NCI-H2171 (cell line): ENCODE measurements around the gene C6orf89.
"Not testable (repeated sequence)": the region's sequence is repeated elsewhere in the genome, so short reads cannot be mapped to it uniquely, and the experiment has no call there.

Experiments
- DNase-seq: peaks from one replicate; lab custom pipeline; 2025; lab: John Stamatoyannopoulos, UW

Gene C6orf89

GRCh38 chr6:36888115-36888643 is 2.4 kb downstream of the C6orf89 start:
- DNase-seq, result no peak

GRCh38 chr6:36888654-36889481 is 3.1 kb downstream of the C6orf89 start:
- DNase-seq, result no peak

- no peak for DNase-seq
These were observed 4.4 kb downstream of the C6orf89 start for GRCh38 chr6:36890112-36890663.

- not testable (repeated sequence) for DNase-seq
These were observed 5.4 kb downstream of the C6orf89 start for GRCh38 chr6:36891153-36891552.

GRCh38 chr6:36893976-36894932 is 8.5 kb downstream of the C6orf89 start:
- DNase-seq, result no peak

GRCh38 chr6:36897609-36898008 is 11.9 kb downstream of the C6orf89 start:
- no peak for DNase-seq

- no peak for DNase-seq
These were observed 18.4 kb downstream of the C6orf89 start for GRCh38 chr6:36904114-36904513.

- no peak for DNase-seq
These were observed 19.2 kb downstream of the C6orf89 start for GRCh38 chr6:36904851-36905393.

GRCh38 chr6:36906539-36907325 is 21.0 kb downstream of the C6orf89 start:
- DNase-seq, result no peak

GRCh38 chr6:36907781-36908180 is 22.0 kb downstream of the C6orf89 start:
- no peak for DNase-seq

- DNase-seq, result no peak
These were observed 23.0 kb downstream of the C6orf89 start for GRCh38 chr6:36908747-36909146.

GRCh38 chr6:36912030-36912454 is 26.3 kb downstream of the C6orf89 start:
- DNase-seq, result no peak

GRCh38 chr6:36912586-36912985 is 26.8 kb downstream of the C6orf89 start:
- no peak for DNase-seq

GRCh38 chr6:36913082-36913481 is 27.3 kb downstream of the C6orf89 start:
- DNase-seq, result no peak

GRCh38 chr6:36914227-36914794 is 28.6 kb downstream of the C6orf89 start:
- no peak for DNase-seq

GRCh38 chr6:36915599-36915998 is 29.8 kb downstream of the C6orf89 start:
- DNase-seq, result no peak

GRCh38 chr6:36916126-36916525 is 30.4 kb downstream of the C6orf89 start:
- DNase-seq, result no peak

- no peak for DNase-seq
These were observed 31.9 kb downstream of the C6orf89 start for GRCh38 chr6:36917541-36918193.

GRCh38 chr6:36920049-36920448 is 34.3 kb downstream of the C6orf89 start:
- DNase-seq, result no peak

GRCh38 chr6:36920546-36920945 is 34.8 kb downstream of the C6orf89 start:
- DNase-seq, result no peak
